ENCODE results near the gene TBX21.

Gene TBX21

GRCh38 chr17:47694581-47695428, 38.2 kb upstream of the TBX21 start:
- no peak for DNase-seq (ENCODE audit: low read depth)
- peak overlapping the region; percentile 26 for H3K4me3 ChIP-seq (ENCODE audit: low read depth, low read length)
- no peak for TF ChIP-seq CTCF (IDR thresholded peaks at IDR 0.05; ENCODE audit: low read depth, low read length, missing control alignments)

- no peak overlapping the region for H3K4me3 ChIP-seq (ENCODE audit: low read depth, low read length)
- no peak for DNase-seq (ENCODE audit: low read depth)
- TF ChIP-seq CTCF (IDR thresholded peaks at IDR 0.05; ENCODE audit: low read depth, low read length, missing control alignments), result no peak
These were observed 37.3 kb upstream of the TBX21 start for GRCh38 chr17:47695429-47696376.

GRCh38 chr17:47696717-47697642, 36.1 kb upstream of the TBX21 start:
- H3K4me3 ChIP-seq (ENCODE audit: low read depth, low read length), result no peak overlapping the region
- no peak for TF ChIP-seq CTCF (IDR thresholded peaks at IDR 0.05; ENCODE audit: low read depth, low read length, missing control alignments)
- DNase-seq (ENCODE audit: low read depth), result no peak

- no peak for TF ChIP-seq CTCF (IDR thresholded peaks at IDR 0.05; ENCODE audit: low read depth, low read length, missing control alignments)
- no peak for DNase-seq (ENCODE audit: low read depth)
These were observed 34.9 kb upstream of the TBX21 start for GRCh38 chr17:47697906-47698711.

DNA sequence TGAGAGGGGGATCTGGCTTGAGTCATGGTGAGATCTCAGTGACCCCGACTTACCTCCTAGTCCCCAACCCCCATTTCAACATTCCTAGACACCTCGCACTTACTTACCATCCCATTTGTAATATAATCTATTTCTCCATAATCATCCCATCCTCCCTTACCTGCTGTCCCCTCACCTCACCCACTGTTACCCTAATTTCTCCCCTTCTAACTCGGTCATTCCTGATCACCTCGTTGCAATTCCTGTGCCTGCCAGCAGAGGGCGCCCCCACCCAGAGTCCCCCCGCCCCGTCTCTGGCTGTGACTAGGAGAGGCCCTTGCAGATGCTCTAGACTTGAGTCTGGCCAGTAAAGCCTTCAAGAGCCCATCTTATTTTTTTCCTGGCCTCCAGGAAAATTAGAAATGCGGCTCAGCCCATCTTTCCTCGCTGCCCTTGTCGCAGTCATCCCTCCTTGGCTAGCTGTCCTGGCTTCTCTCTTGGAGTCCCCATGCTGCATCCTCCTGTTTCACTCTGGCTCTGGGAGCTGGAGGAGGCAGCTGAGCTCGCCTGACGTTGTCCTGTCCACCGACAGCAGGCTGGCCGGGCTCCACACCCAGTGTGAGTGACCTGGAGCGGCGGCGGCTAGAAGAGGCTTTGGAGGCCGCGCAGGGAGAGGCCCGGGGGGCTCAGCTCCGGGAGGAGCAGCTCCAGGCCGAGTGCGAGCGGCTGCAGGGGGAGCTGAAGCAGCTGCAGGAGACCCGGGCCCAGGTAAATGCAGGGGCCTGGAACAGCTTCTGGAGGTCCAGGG, 34.1 kb upstream of the TBX21 start:
- DNase-seq (ENCODE audit: low read depth), result no peak
- peak; percentile 89 for TF ChIP-seq CTCF (IDR thresholded peaks at IDR 0.05; ENCODE audit: low read depth, low read length, missing control alignments)
- H3K4me3 ChIP-seq (ENCODE audit: low read depth, low read length), result no peak overlapping the region

More at GRCh38 chr17:47697906-47698711, 34.9 kb upstream of the TBX21 start:
- no peak overlapping the region for H3K4me3 ChIP-seq (ENCODE audit: low read depth, low read length)

All from GM12864 (cell line).